HepG2 (cell line): ENCODE results near the gene MRNIP. TPM values are rescaled to one million over a fixed set of nuclear protein-coding genes. Genes with fewer than 3 reads are reported as not detected.

Source experiments
- HMGXB4 ChIP-seq, 2 experiments: sonication (generic) in 1 of 2; formaldehyde crosslinking in 1 of 2; IDR thresholded peaks; 2 replicates each; pipeline versions ENCODE4 v1.4.0 to v1.6.1; 2018 to 2020; ENCODE audit warnings: missing genetic modification reagents in 2 of 2, borderline replicate concordance in 1 of 2, low read depth in 1 of 2, mild to moderate bottlenecking in 1 of 2, missing biosample characterization in 1 of 2
- HOXA5 ChIP-seq: sonication (generic); formaldehyde crosslinking; IDR thresholded peaks from 2 replicates; pipeline ENCODE4 v1.4.0; 2020; ENCODE audit warnings: missing genetic modification reagents
- KDM5A ChIP-seq: fragments of 200-600 bp; sonication (generic); IDR thresholded peaks from 2 replicates; pipeline ENCODE4 v1.7.0; 2018; ENCODE audit warnings: antibody characterized with exemption, mild to moderate bottlenecking, low read length, borderline replicate concordance
- POLR2AphosphoS2 ChIP-seq: IDR thresholded peaks from 2 replicates; pipeline ENCODE4 v1.6.1; 2011; ENCODE audit warnings: low read depth, low read length, improper control_type of control experiment
- RXRA ChIP-seq: sonication (generic); formaldehyde crosslinking; IDR thresholded peaks from 2 replicates; pipeline ENCODE4 v1.5.1; 2020; ENCODE audit warnings: missing genetic modification reagents
- ZNF138 ChIP-seq: sonication (generic); formaldehyde crosslinking; IDR thresholded peaks from 2 replicates; pipeline ENCODE4 v1.5.0; 2020; ENCODE audit warnings: mild to moderate bottlenecking, low read depth, missing genetic modification reagents
- ZNF17 ChIP-seq: sonication (generic); formaldehyde crosslinking; IDR thresholded peaks from 2 replicates; pipeline ENCODE4 v1.5.0; 2020; ENCODE audit warnings: mild to moderate bottlenecking, missing genetic modification reagents
- ZNF329 ChIP-seq: sonication (generic); formaldehyde crosslinking; IDR thresholded peaks from 2 replicates; pipeline ENCODE4 v1.9.0; 2021; ENCODE audit warnings: low read depth, mild to moderate bottlenecking, missing genetic modification reagents
- ZNF331 ChIP-seq: sonication (generic); formaldehyde crosslinking; IDR thresholded peaks from 2 replicates; pipeline ENCODE4 v1.4.0; 2020; ENCODE audit warnings: missing genetic modification reagents
- ZNF724P ChIP-seq: sonication (generic); formaldehyde crosslinking; IDR thresholded peaks from 2 replicates; pipeline ENCODE4 v1.8.0; 2022; ENCODE audit warnings: missing genetic modification reagents, borderline replicate concordance
- ZNF737 ChIP-seq: sonication (generic); formaldehyde crosslinking; IDR thresholded peaks from 2 replicates; pipeline ENCODE4 v1.5.0; 2020; ENCODE audit warnings: missing genetic modification reagents, mild to moderate bottlenecking, borderline replicate concordance
- ZNF746 ChIP-seq: sonication (generic); formaldehyde crosslinking; IDR thresholded peaks from 2 replicates; pipeline ENCODE4 v1.8.0; 2022; ENCODE audit warnings: mild to moderate bottlenecking, missing genetic modification reagents
- ZNF777 ChIP-seq: sonication (generic); formaldehyde crosslinking; IDR thresholded peaks from 2 replicates; pipeline ENCODE4 v1.4.0; 2020; ENCODE audit warnings: missing genetic modification reagents
- ZNF800 ChIP-seq: sonication (generic); formaldehyde crosslinking; IDR thresholded peaks from 2 replicates; pipeline ENCODE4 v1.4.0; 2020; ENCODE audit warnings: missing genetic modification reagents
- polyA plus RNA-seq, 8 experiments: library from polyadenylated mRNA; depleted of rRNA in 3 of 8; stranded (reverse) in 7 of 8; unstranded in 1 of 8; fragments of >200 nt; fragmentation: Illumina TruSeq in 4 of 8; extraction: Trizol in 4 of 8; gene quantifications; 2 replicates each; pipeline versions ENCODE4 v1.2.1 to v1.2.3, GENCODE V29; 2011 to 2016; ENCODE audit warnings: low read depth in 4 of 8, missing spikeins in 1 of 8, mixed read lengths in 1 of 8; ENCODE audit not compliant: insufficient read depth in 1 of 8
- total RNA-seq, 5 experiments: library from RNA; depleted of rRNA; stranded (reverse); fragments of >200 nt; fragmentation: Illumina TruSeq; extraction: Trizol; gene quantifications; 2 replicates each; pipeline ENCODE4 v1.2.3, GENCODE V29; 2016; ENCODE audit warnings: low read depth in 1 of 5
- TF ChIP-seq, protein P1 (sequence below): sonication (generic); formaldehyde crosslinking; IDR thresholded peaks from 2 replicates; pipeline ENCODE4 v1.5.0; 2020; ENCODE audit warnings: missing genetic modification reagents, mild to moderate bottlenecking, borderline replicate concordance
- TF ChIP-seq, protein P2 (sequence below): IDR thresholded peaks from 2 replicates; pipeline ENCODE4 v1.6.1; 2016; ENCODE audit warnings: missing compliant biosample characterization, missing genetic modification reagents, borderline replicate concordance
- TF ChIP-seq, protein P3 (sequence below): sonication (generic); formaldehyde crosslinking; IDR thresholded peaks from 2 replicates; pipeline ENCODE4 v1.4.0; 2020; ENCODE audit warnings: missing genetic modification reagents, borderline replicate concordance
- TF ChIP-seq, protein P4 (sequence below): sonication (generic); formaldehyde crosslinking; IDR thresholded peaks from 2 replicates; pipeline ENCODE4 v1.4.0; 2020; ENCODE audit warnings: missing genetic modification reagents

The MRNIP gene
- total and polyA plus RNA-seq, 2 of the 13 experiments (the other 11 are each of a cell fraction or from before 2014, with no cell fraction given), result 15.5 to 34.1 TPM

DNA sequence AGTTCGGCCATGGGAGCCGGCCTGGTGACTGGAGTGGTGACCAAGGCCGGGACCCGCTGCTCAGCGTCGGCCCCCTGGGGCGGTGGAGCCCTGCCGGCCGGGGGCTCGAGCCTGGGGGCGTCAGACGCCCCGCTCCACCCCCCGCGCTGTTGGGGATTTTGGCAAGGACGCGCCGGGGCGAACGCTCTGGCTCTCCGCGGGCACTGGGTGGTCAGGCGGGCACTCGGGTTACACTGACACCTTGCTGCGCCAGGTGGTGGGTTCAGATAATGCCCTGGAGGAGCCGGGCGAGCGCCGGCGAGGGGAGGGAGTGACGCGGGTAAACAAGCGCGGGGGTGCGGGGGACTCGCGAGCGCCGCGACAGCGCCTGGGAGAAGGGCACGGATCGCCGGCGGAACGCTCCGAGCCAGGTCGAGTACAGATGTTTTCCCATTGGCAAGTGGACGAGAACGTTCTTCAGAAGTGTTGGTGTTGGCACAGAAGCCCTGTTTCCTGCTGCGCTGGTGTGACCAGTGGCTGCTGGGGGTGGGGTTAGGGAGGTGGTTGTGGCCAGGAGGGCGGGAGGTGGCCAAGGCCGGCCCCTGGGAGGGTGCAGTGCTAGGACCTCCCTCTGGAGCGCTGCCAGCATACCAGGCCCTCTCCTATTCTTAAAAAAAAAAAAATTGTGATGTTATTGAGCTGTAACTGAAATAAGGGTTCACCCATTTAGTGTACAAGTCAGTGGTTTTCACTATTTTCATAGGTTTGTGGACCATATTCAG lies 37.1 kb downstream of the MRNIP start (continued):
- TF ChIP-seq, protein P1, sequence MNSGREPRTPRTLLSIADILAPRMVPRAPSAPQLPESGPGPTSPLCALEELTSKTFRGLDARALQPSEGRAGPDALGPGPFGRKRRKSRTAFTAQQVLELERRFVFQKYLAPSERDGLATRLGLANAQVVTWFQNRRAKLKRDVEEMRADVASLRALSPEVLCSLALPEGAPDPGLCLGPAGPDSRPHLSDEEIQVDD (CRISPR knock-in tag), result no peak
- peak in 1 of 2 experiments; percentile 17; a peak in 1 of 4 replicates for TF ChIP-seq HMGXB4 (CRISPR knock-in tag; IDR thresholded peaks at IDR 0.05; ENCODE audit: borderline replicate concordance in 1 of 2, low read depth in 1 of 2)
- TF ChIP-seq ZNF17 (CRISPR knock-in tag), result no peak
- TF ChIP-seq RXRA (CRISPR knock-in tag), result peak; percentile 41; the same call in 1 of the 2 replicates
- TF ChIP-seq HOXA5 (CRISPR knock-in tag), result 0 out of 2 replicates have a peak, but pooled peaks have one; percentile 34
- TF ChIP-seq ZNF777 (CRISPR knock-in tag), result peak; percentile 47; the same call in 1 of the 2 replicates
- peak; percentile 54; the same call in 1 of the 2 replicates for TF ChIP-seq POLR2AphosphoS2
- TF ChIP-seq ZNF329 (CRISPR knock-in tag), result 0 out of 2 replicates have a peak, but pooled peaks have one; percentile 11
- 0 out of 2 replicates have a peak, but pooled peaks have one; percentile 11 for TF ChIP-seq ZNF746
- TF ChIP-seq, protein P2, sequence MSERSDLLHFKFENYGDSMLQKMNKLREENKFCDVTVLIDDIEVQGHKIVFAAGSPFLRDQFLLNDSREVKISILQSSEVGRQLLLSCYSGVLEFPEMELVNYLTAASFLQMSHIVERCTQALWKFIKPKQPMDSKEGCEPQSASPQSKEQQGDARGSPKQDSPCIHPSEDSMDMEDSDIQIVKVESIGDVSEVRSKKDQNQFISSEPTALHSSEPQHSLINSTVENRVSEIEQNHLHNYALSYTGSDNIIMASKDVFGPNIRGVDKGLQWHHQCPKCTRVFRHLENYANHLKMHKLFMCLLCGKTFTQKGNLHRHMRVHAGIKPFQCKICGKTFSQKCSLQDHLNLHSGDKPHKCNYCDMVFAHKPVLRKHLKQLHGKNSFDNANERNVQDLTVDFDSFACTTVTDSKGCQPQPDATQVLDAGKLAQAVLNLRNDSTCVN (CRISPR knock-in tag), result no peak
- no peak for TF ChIP-seq ZNF724P (CRISPR knock-in tag)
- TF ChIP-seq, protein P3, sequence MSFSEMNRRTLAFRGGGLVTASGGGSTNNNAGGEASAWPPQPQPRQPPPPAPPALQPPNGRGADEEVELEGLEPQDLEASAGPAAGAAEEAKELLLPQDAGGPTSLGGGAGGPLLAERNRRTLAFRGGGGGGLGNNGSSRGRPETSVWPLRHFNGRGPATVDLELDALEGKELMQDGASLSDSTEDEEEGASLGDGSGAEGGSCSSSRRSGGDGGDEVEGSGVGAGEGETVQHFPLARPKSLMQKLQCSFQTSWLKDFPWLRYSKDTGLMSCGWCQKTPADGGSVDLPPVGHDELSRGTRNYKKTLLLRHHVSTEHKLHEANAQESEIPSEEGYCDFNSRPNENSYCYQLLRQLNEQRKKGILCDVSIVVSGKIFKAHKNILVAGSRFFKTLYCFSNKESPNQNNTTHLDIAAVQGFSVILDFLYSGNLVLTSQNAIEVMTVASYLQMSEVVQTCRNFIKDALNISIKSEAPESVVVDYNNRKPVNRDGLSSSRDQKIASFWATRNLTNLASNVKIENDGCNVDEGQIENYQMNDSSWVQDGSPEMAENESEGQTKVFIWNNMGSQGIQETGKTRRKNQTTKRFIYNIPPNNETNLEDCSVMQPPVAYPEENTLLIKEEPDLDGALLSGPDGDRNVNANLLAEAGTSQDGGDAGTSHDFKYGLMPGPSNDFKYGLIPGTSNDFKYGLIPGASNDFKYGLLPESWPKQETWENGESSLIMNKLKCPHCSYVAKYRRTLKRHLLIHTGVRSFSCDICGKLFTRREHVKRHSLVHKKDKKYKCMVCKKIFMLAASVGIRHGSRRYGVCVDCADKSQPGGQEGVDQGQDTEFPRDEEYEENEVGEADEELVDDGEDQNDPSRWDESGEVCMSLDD (CRISPR knock-in tag), result no peak
- 0 out of 2 replicates have a peak, but pooled peaks have one; percentile 50 for TF ChIP-seq ZNF800 (CRISPR knock-in tag)
- TF ChIP-seq ZNF331 (CRISPR knock-in tag), result 0 out of 2 replicates have a peak, but pooled peaks have one; percentile 15
- no peak for TF ChIP-seq ZNF737 (CRISPR knock-in tag)
- TF ChIP-seq ZNF138 (CRISPR knock-in tag), result 0 out of 2 replicates have a peak, but pooled peaks have one; percentile 54
- TF ChIP-seq, protein P4, sequence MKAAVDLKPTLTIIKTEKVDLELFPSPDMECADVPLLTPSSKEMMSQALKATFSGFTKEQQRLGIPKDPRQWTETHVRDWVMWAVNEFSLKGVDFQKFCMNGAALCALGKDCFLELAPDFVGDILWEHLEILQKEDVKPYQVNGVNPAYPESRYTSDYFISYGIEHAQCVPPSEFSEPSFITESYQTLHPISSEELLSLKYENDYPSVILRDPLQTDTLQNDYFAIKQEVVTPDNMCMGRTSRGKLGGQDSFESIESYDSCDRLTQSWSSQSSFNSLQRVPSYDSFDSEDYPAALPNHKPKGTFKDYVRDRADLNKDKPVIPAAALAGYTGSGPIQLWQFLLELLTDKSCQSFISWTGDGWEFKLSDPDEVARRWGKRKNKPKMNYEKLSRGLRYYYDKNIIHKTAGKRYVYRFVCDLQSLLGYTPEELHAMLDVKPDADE, result 0 out of 2 replicates have a peak, but pooled peaks have one; percentile 47
- peak; percentile 64; the same call in 1 of the 2 replicates for TF ChIP-seq KDM5A
